GM12874 (cell line): ENCODE results near the gene ACVR2A.

Source experiments
- TF ChIP-seq, protein P1 (sequence below): IDR thresholded peaks from 2 replicates; pipeline ENCODE4 v1.5.1; 2011; ENCODE audit warnings: low read depth, mild to moderate bottlenecking, control low read depth, low read length, moderate library complexity; ENCODE audit not compliant: insufficient read depth

Gene ACVR2A

DNA sequence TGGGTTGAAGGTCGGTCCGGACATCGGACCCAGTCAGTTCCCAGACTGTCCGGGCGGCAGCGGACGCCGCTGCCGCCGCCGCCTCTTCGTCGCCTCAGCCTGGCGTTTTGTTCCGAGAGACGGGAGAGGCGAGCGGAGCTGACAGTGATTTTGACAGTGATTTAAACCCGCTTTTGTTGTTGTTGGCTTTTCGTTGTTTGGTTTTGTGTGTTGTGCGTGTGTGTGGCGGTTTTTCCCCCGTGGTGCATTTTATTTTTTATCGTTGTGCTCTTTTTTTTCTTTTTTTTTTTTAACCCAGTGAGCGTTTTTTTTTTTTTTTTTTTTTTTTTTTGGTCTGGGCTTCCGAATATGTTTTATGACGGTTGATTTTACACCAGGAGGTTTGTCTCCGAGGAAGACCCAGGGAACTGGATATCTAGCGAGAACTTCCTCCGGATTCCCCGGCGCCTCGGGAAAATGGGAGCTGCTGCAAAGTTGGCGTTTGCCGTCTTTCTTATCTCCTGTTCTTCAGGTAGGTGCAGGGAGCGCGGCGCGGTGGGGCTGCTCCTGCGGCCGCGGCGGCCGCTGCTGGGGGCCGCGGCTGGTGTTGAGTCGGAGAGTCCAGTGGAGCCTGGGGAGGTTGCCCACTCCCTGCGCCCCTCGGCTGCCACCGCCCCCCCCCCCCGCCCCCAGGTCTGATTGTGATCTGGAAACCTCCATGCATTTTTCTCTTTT, at the start of gene ACVR2A:
ACVR2A (plus strand) TSS at position 333 of the 714 bp plus-strand sequence; CDS start at position 457, 124 bp downstream.
- TF ChIP-seq, protein P1, sequence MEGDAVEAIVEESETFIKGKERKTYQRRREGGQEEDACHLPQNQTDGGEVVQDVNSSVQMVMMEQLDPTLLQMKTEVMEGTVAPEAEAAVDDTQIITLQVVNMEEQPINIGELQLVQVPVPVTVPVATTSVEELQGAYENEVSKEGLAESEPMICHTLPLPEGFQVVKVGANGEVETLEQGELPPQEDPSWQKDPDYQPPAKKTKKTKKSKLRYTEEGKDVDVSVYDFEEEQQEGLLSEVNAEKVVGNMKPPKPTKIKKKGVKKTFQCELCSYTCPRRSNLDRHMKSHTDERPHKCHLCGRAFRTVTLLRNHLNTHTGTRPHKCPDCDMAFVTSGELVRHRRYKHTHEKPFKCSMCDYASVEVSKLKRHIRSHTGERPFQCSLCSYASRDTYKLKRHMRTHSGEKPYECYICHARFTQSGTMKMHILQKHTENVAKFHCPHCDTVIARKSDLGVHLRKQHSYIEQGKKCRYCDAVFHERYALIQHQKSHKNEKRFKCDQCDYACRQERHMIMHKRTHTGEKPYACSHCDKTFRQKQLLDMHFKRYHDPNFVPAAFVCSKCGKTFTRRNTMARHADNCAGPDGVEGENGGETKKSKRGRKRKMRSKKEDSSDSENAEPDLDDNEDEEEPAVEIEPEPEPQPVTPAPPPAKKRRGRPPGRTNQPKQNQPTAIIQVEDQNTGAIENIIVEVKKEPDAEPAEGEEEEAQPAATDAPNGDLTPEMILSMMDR: no peak

DNA sequence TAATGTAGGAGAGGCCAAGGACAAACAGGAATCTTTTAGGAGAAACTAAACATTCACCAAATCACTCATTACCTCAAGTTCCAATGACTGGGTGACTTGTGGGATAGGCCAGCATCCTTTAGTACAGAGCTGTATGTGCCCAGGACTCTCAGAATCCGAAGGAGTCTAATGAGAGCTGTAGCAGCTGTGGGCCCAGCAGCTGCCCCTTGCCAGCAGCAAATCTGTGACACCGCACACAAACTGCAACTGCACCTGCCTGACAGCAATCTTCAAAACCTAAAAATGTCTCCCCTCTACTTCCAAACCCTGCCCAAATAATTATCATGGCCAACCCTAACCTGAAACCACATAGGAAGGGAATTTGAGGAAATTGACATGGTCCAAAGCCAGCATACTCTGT, 44.5 kb upstream of the ACVR2A start:
- TF ChIP-seq, protein P1: no peak

DNA sequence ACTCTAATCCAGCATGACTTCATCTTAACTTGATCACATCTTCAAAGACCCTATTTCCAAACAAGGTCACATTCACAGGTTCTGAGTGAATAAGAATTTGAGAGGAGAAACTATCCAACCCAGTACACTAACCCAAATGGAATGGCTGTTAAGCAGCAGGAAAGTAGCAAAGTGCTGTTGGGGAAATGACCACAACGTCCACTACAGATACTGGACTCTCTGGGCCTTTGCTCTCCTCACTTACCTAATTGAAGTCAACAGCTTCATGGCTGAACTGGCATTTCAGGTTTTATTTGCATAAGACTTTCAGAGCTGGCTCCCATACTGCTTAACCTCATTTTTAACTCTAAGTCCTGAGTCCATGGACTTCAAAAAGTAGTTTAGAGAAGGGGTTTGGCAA, 38.0 kb upstream of the ACVR2A start:
- TF ChIP-seq, protein P1: no peak

DNA sequence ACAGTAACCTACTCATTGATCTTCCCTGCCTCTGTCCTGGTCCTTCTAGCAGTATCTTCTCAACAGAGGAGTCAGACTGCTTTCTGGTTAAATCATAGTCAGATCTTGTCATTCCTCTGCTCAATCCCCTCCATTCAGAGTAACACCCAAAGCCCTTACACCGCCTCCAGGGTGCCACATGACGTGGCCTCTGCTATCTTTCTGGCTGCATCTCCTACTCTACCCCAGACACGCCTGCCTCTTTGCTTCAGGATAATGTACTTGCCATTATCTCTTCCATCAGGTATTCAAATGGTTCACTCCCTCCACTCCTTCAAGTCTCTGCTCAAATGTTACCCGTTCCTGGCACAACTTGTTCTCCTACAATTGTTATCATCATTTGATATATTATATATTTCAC, 36.3 kb upstream of the ACVR2A start:
- TF ChIP-seq, protein P1: no peak

DNA sequence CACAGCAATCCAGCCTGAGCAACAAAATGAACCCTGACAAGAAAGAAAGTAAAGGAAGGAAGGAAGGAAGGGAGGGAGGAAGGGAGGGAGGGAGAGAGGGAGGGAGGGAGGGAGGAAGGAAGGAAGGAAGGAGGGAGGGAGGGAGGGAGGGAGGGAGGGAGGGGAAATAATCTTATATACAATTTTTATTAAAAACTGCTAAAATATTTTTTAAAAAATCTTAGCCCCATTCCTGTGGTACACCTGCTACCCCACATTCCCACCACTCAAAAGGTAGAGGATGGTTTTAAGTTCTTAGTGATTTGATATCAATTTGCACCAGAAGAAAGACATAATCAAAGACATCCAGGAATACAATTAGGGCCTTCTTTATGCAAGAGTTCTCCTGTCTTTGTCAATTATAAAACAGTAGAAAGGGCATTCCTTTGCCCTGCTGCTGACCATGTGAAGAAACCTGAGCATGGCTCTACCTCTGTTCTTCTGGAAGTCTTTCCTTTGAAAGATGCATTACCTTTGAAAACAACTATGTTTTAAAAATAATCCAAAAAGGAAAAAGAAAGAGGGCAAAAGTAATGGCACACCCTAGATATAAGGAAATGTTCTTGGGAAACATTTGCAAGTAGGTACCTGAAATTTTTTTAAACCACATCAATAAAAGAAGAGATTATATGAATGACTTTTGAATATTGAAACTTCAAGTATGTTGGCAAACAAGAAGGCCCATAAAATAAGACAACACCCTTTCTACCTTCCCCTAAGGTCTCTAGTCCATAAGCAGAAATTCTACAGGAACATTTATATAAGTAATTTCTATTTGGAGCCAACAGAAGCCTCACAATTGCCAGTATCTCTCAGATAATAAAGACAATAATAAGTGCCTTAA, 33.7 kb upstream of the ACVR2A start:
- TF ChIP-seq, protein P1: no peak

DNA sequence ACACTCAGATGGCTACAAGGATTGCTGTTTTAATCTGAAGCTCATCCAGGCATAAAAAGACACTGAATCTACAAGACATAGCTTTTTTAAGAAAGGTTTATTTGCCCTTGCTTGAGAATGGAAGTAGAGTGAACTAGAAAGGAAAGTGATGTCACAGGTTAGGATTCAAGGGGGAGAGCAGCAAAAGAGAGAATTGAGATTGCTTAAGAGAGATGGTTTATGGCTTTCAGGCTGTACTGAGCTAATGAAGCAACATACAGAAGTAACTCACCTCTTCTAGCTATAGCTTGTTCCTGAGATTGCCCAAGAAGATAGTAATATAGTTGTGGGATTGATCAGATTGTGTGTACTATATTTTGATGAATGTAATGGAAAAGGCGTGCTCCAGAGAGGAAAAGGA, 26.1 kb upstream of the ACVR2A start:
- TF ChIP-seq, protein P1: no peak

DNA sequence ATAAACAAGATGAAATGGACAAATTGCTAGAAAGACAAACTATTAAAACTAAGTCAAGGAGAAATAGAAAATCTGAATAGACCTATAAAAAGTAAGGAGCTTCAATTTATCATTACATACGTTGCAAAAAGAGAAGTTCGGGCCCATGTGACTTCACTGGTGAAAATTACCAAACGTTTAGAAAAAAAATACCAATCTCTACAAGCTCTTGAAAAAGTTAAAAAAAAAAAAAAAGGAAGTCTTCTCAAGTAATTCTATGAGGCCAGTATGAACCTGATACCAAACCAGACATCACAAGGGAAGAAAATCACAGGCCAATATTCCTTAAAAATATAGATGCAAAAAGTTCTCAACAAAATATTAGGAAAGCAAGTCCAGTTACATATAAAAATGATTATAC, 20.2 kb upstream of the ACVR2A start:
- TF ChIP-seq, protein P1: no peak
